ENCODE measurements around the gene XDH. TPM values are rescaled to one million over a fixed set of nuclear protein-coding genes. Genes with fewer than 3 reads are reported as not detected.

Gene XDH
- total RNA-seq, 2 experiments from 2014 or later: not detected

DNA sequence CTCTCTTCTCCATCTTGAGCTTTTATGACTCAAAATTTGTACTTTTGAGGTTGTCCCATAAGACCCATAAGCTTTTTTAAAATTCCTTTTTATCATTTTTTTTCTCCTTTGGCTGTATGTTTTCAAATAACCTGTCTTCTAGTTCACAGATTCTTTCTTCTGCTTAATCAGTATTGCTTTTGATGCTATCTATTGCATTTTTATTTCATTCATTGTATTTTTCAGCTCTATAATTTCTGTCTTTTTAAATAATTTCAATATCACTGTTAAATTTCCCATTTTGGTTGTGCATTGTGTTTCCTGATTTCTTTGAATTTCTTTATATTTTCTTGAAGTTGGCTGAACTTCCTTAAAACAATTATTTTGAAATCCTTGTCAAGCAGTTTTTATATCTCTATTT is 4.8 kb upstream of the XDH start:
- POLR2A ChIA-PET: no interaction called here
- no peak overlapping the region for H3K27ac Mint-ChIP-seq

GRCh38 chr2:31415421-31415820 is 879 bp upstream of the XDH start:
- H3K27me3 Mint-ChIP-seq: peaks cover 22% of the 10 kb centered on the region
- no peak overlapping the region for H3K4me3 Mint-ChIP-seq
- ATAC-seq (ENCODE audit: low read depth) (no peak), DNase-seq (no peak)
- H3K36me3 Mint-ChIP-seq: no peaks in the 10 kb centered on the region
- H3K27ac Mint-ChIP-seq: no peak overlapping the region
- POLR2A ChIA-PET: no interaction called here
- peaks cover 5% of the 10 kb centered on the region for H3K9me3 Mint-ChIP-seq
- H3K4me1 Mint-ChIP-seq: peaks cover 4% of the 10 kb centered on the region

More for the DNA sequence above, 4.8 kb upstream of the XDH start:
- Mint-ChIP-seq H3K9me3 (peaks cover 6% of the 10 kb centered on the region), H3K27me3 (peaks cover 16% of the 10 kb centered on the region), H3K36me3 (no peaks in the 10 kb centered on the region), H3K4me1 (peaks cover 4% of the 10 kb centered on the region), H3K4me3 (no peak overlapping the region)
- ATAC-seq (ENCODE audit: low read depth) (no peak), DNase-seq (no peak)

DNA sequence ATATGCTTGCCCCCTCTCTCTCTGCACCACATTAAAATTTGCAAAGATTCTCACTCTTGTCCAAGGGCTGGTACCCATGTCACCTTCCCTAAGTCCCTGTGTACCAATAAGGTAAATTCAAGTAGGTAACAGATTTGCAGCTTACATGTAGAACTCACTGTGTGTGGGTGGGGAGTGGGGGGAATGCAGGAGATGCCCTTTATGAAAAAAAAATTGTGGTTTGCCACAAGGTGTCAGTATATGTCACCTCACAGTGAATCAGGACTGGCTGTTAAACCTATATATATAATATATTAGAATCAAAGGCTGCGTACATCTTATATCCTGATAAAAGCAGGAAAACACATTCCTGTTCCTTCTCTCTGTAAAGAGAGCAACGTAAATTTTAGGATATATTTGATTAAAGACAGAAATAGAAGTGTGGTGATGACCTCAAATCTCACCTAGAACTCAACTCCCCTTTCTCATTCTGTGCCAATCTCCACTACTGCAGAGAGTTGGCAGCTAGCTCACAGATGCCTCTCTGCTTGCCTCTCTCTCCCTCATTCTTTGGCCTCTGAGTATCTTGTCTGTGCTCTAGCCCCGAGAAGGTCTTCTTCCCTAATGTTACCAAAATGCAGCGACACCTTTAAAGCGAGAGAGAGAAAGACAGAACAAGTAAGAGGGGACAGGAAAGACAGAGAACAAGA is 536 bp downstream of the XDH start:
- Mint-ChIP-seq H3K36me3 (no peaks in the 10 kb centered on the region), H3K27ac (no peak overlapping the region), H3K4me1 (peaks cover 4% of the 10 kb centered on the region), H3K4me3 (no peak overlapping the region), H3K9me3 (peaks cover 1% of the 10 kb centered on the region), H3K27me3 (peaks cover 25% of the 10 kb centered on the region)
- no peak for ATAC-seq (ENCODE audit: low read depth)
- POLR2A ChIA-PET: no interaction called here
- no peak for DNase-seq

GRCh38 chr2:31413025-31413424 is 1.5 kb downstream of the XDH start:
- DNase-seq (no peak), ATAC-seq (ENCODE audit: low read depth) (no peak)
- POLR2A ChIA-PET: no interaction called here
- H3K4me3 Mint-ChIP-seq: no peak overlapping the region
- H3K27me3 Mint-ChIP-seq: peaks cover 30% of the 10 kb centered on the region
- no peaks in the 10 kb centered on the region for H3K9me3 Mint-ChIP-seq
- peaks cover 4% of the 10 kb centered on the region for H3K4me1 Mint-ChIP-seq
- H3K36me3 Mint-ChIP-seq: no peaks in the 10 kb centered on the region
- no peak overlapping the region for H3K27ac Mint-ChIP-seq

DNA sequence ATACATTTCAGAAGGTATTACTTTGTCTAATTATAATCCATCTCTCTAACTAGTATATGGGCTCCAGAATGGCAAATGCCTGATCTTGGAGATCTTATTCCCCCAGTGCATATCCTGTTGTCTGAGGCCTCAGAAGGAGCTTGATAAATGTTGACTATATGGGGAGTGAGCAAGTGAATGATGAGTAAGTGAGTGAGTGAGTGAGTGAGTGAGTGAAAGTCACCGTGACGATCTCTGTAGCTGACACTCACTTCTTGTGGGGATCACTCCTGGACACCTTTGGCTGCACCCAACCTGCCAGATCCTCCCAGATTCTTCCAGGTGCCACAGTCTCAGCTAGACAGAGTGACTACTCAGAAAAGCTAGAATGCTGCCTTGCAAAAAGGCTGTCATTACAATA is 2.8 kb downstream of the XDH start:
- POLR2A ChIA-PET: no interaction called here

GRCh38 chr2:31406593-31407385 is 7.8 kb downstream of the XDH start:
- POLR2A ChIA-PET: no interaction called here

More for the DNA sequence above, 2.8 kb downstream of the XDH start:
- Mint-ChIP-seq H3K36me3 (no peaks in the 10 kb centered on the region), H3K27me3 (peaks cover 27% of the 10 kb centered on the region), H3K9me3 (no peaks in the 10 kb centered on the region), H3K4me3 (no peak overlapping the region), H3K4me1 (peaks cover 4% of the 10 kb centered on the region), H3K27ac (no peak overlapping the region)
- ATAC-seq (ENCODE audit: low read depth) (no peak), DNase-seq (no peak)

DNA sequence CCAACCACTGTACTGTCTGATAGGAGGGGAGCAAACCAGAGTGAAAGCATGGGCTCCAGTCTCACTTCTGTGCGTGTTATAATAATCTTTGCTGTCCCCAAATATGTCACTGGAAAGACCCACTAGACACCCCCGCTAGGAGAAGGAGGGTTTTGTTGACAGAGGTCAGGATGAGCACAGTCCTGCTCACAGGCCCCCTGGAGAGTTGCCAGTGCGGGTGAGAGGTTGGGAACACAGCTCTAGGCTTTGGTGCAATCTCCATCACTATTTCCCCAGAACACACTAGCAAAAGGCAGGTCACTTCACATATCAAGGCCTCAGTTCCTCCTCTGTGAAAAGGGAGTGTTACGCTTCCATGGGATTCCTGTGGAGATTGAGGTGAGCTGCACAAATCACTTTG is 9.7 kb downstream of the XDH start:
- no peak for ATAC-seq (ENCODE audit: low read depth)
- no peaks in the 10 kb centered on the region for H3K36me3 Mint-ChIP-seq
- peaks cover 10% of the 10 kb centered on the region for H3K27me3 Mint-ChIP-seq
- POLR2A ChIA-PET: no interaction called here
- H3K27ac Mint-ChIP-seq: no peak overlapping the region
- DNase-seq: no peak
- H3K4me3 Mint-ChIP-seq: no peak overlapping the region
- H3K4me1 Mint-ChIP-seq: no peaks in the 10 kb centered on the region
- H3K9me3 Mint-ChIP-seq: no peaks in the 10 kb centered on the region

More at GRCh38 chr2:31406593-31407385, 7.8 kb downstream of the XDH start:
- Mint-ChIP-seq H3K36me3 (no peaks in the 10 kb centered on the region), H3K27me3 (peaks cover 15% of the 10 kb centered on the region), H3K4me3 (no peak overlapping the region), H3K9me3 (no peaks in the 10 kb centered on the region), H3K27ac (no peak overlapping the region), H3K4me1 (no peaks in the 10 kb centered on the region)
- DNase-seq (no peak), ATAC-seq (ENCODE audit: low read depth) (no peak)

DNA sequence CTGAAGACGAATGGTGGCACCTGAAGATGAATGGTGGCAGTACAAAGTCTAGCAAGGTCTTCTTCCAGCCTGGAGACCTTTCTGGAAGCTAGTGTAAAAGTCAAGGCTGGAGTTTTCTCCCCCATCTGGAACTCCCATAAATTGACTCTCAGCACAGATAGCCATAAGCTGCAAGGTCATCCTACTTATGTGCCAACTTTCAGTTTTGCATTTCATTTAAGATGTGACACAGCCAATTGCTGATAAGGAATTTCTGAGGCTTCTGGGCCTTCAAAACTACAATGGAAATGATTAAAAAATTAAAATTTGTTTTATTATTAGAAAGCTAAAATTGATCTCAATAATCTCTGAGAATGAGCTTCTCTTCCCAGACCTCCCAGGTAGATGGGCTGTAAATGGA is 10.2 kb downstream of the XDH start:
- Mint-ChIP-seq H3K27me3 (peaks cover 10% of the 10 kb centered on the region), H3K4me1 (no peaks in the 10 kb centered on the region), H3K9me3 (no peaks in the 10 kb centered on the region), H3K4me3 (no peak overlapping the region), H3K36me3 (no peaks in the 10 kb centered on the region), H3K27ac (no peak overlapping the region)
- POLR2A ChIA-PET: no interaction called here
- DNase-seq: no peak
- no peak for ATAC-seq (ENCODE audit: low read depth)

DNA sequence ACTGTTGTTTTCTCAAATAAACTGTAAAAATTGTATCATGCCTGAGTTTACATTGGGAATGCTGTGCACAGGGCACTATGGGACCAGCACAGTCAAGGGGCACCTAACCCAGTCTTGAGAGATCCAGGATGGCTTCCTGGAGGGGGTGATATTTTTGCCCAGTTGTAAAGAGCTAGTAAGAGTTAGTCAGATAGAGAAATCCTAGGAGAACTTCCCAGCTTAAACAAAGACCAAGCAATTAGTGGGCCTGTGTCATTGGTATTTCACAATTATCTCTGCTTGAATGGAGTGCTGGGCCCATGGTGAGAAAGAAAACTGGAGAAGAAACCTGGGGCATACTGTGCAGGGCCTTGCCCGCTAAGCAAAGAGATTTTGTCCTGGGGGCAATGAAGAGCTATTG is 12.2 kb downstream of the XDH start:
- Mint-ChIP-seq H3K4me1 (no peaks in the 10 kb centered on the region), H3K36me3 (no peaks in the 10 kb centered on the region), H3K9me3 (no peaks in the 10 kb centered on the region), H3K27ac (no peak overlapping the region), H3K27me3 (no peaks in the 10 kb centered on the region), H3K4me3 (no peak overlapping the region)
- DNase-seq: no peak
- POLR2A ChIA-PET: no interaction called here
- ATAC-seq (ENCODE audit: low read depth): no peak

GRCh38 chr2:31401580-31401979 is 13.0 kb downstream of the XDH start:
- Mint-ChIP-seq H3K36me3 (no peaks in the 10 kb centered on the region), H3K4me1 (no peaks in the 10 kb centered on the region), H3K9me3 (no peaks in the 10 kb centered on the region), H3K27ac (no peak overlapping the region), H3K4me3 (no peak overlapping the region), H3K27me3 (no peaks in the 10 kb centered on the region)
- POLR2A ChIA-PET: no interaction called here
- no peak for DNase-seq
- no peak for ATAC-seq (ENCODE audit: low read depth)

GRCh38 chr2:31398881-31399280 is 15.7 kb downstream of the XDH start:
- no peak overlapping the region for H3K27ac Mint-ChIP-seq
- POLR2A ChIA-PET: no interaction called here
- H3K27me3 Mint-ChIP-seq: peaks cover 9% of the 10 kb centered on the region
- no peaks in the 10 kb centered on the region for H3K4me1 Mint-ChIP-seq
- DNase-seq (no peak), ATAC-seq (ENCODE audit: low read depth) (no peak)
- no peak overlapping the region for H3K4me3 Mint-ChIP-seq
- H3K36me3 Mint-ChIP-seq: no peaks in the 10 kb centered on the region
- H3K9me3 Mint-ChIP-seq: no peaks in the 10 kb centered on the region

- no peaks in the 10 kb centered on the region for H3K36me3 Mint-ChIP-seq
- DNase-seq (no peak), ATAC-seq (ENCODE audit: low read depth) (no peak)
- POLR2A ChIA-PET: no interaction called here
- no peak overlapping the region for H3K27ac Mint-ChIP-seq
- H3K4me3 Mint-ChIP-seq: no peak overlapping the region
- H3K4me1 Mint-ChIP-seq: no peaks in the 10 kb centered on the region
- no peaks in the 10 kb centered on the region for H3K9me3 Mint-ChIP-seq
- H3K27me3 Mint-ChIP-seq: peaks cover 14% of the 10 kb centered on the region
These were observed 17.4 kb downstream of the XDH start for GRCh38 chr2:31397094-31397493.

DNA sequence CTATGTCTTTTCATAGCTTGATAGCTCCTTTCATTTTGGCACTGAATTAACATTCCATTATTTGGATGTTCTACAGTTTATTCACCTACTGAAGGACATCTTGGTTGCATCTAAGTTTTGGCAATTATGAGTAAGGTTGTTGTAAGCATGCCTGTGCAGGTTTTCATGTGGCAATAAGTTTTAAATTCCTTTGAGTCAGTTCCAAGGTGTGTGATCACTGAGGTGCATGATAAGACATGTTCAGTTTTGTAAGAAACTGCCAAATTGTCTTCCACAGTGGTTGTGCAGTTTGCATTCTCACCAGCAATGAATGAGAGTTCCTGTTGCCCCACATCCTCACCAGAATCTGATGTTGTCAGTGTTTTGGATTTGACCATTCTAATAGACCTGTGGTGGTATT is 24.2 kb downstream of the XDH start:
- H3K4me3 Mint-ChIP-seq: no peak overlapping the region
- H3K4me1 Mint-ChIP-seq: no peaks in the 10 kb centered on the region
- no peak overlapping the region for H3K27ac Mint-ChIP-seq
- POLR2A ChIA-PET: no interaction called here
- H3K27me3 Mint-ChIP-seq: peaks cover 21% of the 10 kb centered on the region
- H3K36me3 Mint-ChIP-seq: no peaks in the 10 kb centered on the region
- DNase-seq: no peak
- no peak for ATAC-seq (ENCODE audit: low read depth)
- H3K9me3 Mint-ChIP-seq: no peaks in the 10 kb centered on the region

GRCh38 chr2:31388736-31389135 is 25.8 kb downstream of the XDH start:
- Mint-ChIP-seq H3K9me3 (no peaks in the 10 kb centered on the region), H3K4me3 (no peak overlapping the region), H3K27ac (no peak overlapping the region), H3K4me1 (peaks cover 10% of the 10 kb centered on the region), H3K36me3 (no peaks in the 10 kb centered on the region), H3K27me3 (peaks cover 11% of the 10 kb centered on the region)
- DNase-seq (no peak), ATAC-seq (ENCODE audit: low read depth) (no peak)
- POLR2A ChIA-PET: no interaction called here
